GM08714 (cell line): ENCODE measurements around the gene CERT1.
"Not testable (repeated sequence)": the region's sequence is repeated elsewhere in the genome, so short reads cannot be mapped to it uniquely, and the experiment has no call there.

Source experiments
- H3K4me3 ChIP-seq: fragments of 200-500 bp; sonication (Bioruptor generic); 2 replicates; pipeline ENCODE4 v1.5.1; 2014; ENCODE audit warnings: mild to moderate bottlenecking, low read length, inconsistent platforms
- ZNF274 ChIP-seq: IDR thresholded peaks from 2 replicates; pipeline ENCODE4 v1.6.1; 2012; ENCODE audit warnings: mild to moderate bottlenecking, low read depth, low read length

Gene CERT1, protein sequence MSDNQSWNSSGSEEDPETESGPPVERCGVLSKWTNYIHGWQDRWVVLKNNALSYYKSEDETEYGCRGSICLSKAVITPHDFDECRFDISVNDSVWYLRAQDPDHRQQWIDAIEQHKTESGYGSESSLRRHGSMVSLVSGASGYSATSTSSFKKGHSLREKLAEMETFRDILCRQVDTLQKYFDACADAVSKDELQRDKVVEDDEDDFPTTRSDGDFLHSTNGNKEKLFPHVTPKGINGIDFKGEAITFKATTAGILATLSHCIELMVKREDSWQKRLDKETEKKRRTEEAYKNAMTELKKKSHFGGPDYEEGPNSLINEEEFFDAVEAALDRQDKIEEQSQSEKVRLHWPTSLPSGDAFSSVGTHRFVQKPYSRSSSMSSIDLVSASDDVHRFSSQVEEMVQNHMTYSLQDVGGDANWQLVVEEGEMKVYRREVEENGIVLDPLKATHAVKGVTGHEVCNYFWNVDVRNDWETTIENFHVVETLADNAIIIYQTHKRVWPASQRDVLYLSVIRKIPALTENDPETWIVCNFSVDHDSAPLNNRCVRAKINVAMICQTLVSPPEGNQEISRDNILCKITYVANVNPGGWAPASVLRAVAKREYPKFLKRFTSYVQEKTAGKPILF

GRCh38 chr5:75511435-75512382 lies at the start of gene CERT1, which contains the start of gene POLK:
Gene CERT1, minus strand, starts transcription at chr5:75511629. Its CDS starts 422 bp downstream, at chr5:75511207.
Gene POLK, plus strand, starts transcription at chr5:75511891.
- H3K4me3 ChIP-seq, result peak within 1 kb of the TSS; percentile 90
- no peak for TF ChIP-seq ZNF274

GRCh38 chr5:75560655-75561054 lies 49.2 kb upstream of the CERT1 start:
- not testable (repeated sequence) for H3K4me3 ChIP-seq

DNA sequence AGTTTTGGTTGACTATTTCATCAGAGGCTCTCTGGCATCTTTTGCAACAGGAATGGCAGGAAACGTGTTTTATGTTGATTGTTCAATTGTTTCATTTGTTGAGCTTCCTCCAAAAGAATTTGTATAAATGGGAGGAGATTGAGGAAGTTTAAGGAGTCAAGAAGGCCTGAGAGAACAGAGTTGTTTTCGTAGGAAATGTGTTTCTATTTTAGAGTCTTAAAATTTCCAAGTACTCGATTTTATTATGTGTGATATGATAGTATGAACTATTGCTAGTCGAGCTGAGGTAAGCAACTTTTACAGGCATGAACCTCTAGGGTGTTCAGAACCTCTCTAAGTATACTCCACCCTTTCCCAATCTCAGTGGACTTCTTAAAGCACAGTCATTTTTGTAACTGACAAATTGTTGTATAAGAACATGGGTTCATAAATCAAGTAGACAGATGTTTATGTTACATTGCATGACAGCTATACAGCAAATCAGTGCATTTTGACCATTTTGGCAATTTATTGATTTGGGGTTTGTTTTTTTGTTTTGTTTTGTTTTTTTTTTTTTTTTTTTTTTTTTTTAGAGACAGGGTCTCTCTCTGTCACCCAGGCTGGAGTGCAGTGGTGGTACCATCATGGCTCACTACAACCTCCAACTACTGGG lies 47.7 kb upstream of the CERT1 start:
- TF ChIP-seq ZNF274, result no peak
- no peak overlapping the region for H3K4me3 ChIP-seq

- TF ChIP-seq ZNF274, result no peak
- H3K4me3 ChIP-seq, result no peak overlapping the region
Observed at GRCh38 chr5:75558221-75558620, 46.8 kb upstream of the CERT1 start.

DNA sequence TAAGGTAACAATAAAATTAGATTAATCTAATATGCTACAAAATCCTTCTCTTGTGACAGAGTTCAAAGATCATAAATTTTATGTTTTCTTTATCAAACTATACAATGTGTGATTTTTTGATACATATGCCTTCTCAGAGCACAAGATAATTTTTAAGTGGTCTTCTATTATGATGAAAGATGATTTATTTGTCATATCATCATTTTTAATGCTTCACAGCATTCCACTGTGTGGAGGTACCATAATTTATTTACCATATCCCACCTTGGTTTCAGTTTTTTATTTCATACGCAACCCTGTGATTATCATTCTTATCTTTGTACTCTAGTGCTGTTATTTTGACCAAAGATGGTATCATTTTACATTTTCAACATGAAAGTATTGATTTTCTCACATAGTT lies 41.9 kb upstream of the CERT1 start:
- no peak overlapping the region for H3K4me3 ChIP-seq
- TF ChIP-seq ZNF274, result no peak

GRCh38 chr5:75552764-75553163 lies 41.3 kb upstream of the CERT1 start:
- TF ChIP-seq ZNF274, result no peak

DNA sequence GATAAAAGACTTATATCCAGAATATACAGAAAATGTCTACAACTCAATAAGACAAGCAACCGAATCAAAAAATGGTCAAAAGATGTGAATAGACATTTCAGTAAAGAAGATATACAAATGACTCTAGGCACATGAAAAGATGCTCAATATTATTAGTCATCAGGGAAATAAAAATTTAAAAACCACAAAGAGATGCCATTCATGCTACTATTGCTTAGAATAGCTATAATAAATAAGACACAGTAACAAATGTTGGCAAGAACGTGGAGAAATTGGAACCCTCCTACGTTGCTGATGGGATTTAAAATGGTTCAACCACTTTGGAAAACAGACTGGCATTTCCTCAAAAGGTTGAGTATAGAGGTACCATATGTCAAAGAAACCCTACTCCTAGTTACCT lies 40.0 kb upstream of the CERT1 start:
- no peak for TF ChIP-seq ZNF274
- no peak overlapping the region for H3K4me3 ChIP-seq

More at GRCh38 chr5:75552764-75553163, 41.3 kb upstream of the CERT1 start:
- no peak overlapping the region for H3K4me3 ChIP-seq

- no peak for TF ChIP-seq ZNF274
- H3K4me3 ChIP-seq, result no peak overlapping the region
Observed at GRCh38 chr5:75550597-75550996, 39.2 kb upstream of the CERT1 start.

GRCh38 chr5:75547812-75548211 lies 36.4 kb upstream of the CERT1 start:
- TF ChIP-seq ZNF274, result no peak
- no peak overlapping the region for H3K4me3 ChIP-seq

GRCh38 chr5:75546830-75547229 lies 35.4 kb upstream of the CERT1 start:
- no peak overlapping the region for H3K4me3 ChIP-seq
- TF ChIP-seq ZNF274, result no peak

DNA sequence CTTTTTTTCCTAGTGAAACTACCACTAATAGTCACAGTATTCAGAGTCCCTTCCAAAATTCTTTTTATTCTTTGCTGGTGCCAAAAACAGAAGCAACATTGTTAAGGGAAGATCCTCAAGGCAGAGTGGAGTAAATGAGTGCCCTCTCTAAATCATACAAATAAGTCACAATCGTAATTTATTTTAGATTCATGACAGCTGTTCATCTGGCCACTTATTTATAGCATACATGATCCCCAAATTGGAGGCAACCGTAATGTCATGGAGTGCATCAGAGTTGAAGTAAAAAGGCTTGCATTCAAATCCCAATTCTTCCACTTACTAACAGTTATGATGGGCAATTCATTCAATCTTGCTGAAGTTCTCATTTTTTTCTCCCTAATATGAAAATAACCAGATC lies 33.7 kb upstream of the CERT1 start:
- TF ChIP-seq ZNF274, result no peak
- H3K4me3 ChIP-seq, result no peak overlapping the region

- TF ChIP-seq ZNF274, result no peak
- no peak overlapping the region for H3K4me3 ChIP-seq
Observed at GRCh38 chr5:75538211-75538610, 26.8 kb upstream of the CERT1 start.

- no peak overlapping the region for H3K4me3 ChIP-seq
- no peak for TF ChIP-seq ZNF274
Observed at GRCh38 chr5:75536694-75537360, 25.4 kb upstream of the CERT1 start.
